GM21619 (cell line): ENCODE measurements around the gene KRT25.

Experiments
- ATAC-seq: cut with Tn5 transposase; IDR thresholded peaks from one replicate; pipeline ENCODE4 v1.9.1; 2021; ENCODE audit not compliant: unreplicated experiment

KRT25 gene

DNA sequence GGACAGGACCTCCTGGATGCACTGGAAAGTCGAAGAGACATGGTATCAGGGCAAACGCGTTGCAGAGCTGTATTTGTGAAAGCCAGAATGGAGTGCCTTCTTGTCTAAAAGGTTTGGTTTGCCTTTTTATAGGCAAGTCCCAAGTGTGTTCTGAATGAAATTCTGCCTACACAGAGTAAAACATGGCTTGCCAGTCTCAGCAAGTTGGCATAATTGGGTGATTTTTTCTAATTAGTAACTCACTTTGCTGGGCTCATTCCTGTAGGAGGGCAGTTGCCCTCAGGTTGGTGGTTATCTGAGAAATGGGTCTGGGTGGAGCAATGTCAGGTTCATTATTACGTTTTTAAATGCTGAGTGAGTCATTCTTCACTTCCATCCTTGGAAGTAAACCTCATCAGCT is at the start of gene KRT25:
TSS of gene KRT25 (minus strand) at position 101 of the 400 bp plus-strand sequence. CDS start at position 41, 60 bp downstream.
- ATAC-seq = no peak

DNA sequence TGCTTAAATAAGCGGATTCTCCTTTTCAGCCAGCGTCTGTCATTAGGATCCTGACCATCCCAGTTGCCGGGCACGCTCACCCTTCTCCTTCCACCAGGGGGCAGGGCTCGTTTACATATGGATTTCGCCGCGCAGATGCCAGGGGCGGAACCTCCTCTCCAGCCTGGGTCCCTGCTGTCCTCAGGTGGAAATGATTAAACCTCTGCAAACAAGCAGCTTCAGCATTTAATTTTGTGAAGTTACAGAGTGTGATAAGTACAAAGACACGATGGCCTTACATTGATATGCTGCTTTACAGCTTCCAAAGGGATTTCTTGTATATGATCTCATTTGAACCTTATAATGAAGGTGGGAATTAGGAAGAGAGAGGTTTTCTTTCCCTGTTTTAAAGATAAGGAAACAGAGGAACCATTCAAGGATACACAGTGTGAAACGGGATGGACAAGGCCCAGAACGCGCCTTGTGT is 48.5 kb upstream of the KRT25 start:
- ATAC-seq = peak; percentile 48

DNA sequence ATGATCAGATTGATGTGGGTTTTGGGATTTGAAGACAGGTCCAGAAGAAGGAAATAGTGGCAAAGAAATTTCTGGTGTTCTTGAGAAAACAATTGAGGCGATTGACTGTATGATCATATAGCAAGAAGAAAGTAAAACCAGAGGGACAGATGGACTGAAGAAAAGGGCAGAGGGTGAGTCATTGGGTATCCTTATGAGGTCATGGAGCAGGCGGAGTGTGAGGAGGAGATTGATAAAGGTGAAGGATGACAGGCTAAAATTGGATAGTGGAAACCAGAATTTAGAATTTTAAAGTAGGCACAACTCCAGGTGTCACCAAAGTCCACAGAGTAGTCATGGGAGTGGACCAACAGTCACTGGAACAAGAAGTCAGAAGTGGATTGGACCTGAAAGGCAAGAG is 46.0 kb upstream of the KRT25 start:
- no peak for ATAC-seq

GRCh38 chr17:40800381-40800780 is 45.2 kb upstream of the KRT25 start:
- no peak for ATAC-seq

GRCh38 chr17:40799859-40800258 is 44.7 kb upstream of the KRT25 start, which contains the start of gene KRT28:
KRT28 (minus strand) TSS chr17:40799959; CDS start chr17:40799893, 66 bp downstream.
- no peak for ATAC-seq

GRCh38 chr17:40796846-40797245 is 41.7 kb upstream of the KRT25 start:
- no peak for ATAC-seq

GRCh38 chr17:40795019-40795667 is 40.0 kb upstream of the KRT25 start:
- no peak for ATAC-seq

GRCh38 chr17:40794466-40794865 is 39.3 kb upstream of the KRT25 start:
- ATAC-seq = no peak

DNA sequence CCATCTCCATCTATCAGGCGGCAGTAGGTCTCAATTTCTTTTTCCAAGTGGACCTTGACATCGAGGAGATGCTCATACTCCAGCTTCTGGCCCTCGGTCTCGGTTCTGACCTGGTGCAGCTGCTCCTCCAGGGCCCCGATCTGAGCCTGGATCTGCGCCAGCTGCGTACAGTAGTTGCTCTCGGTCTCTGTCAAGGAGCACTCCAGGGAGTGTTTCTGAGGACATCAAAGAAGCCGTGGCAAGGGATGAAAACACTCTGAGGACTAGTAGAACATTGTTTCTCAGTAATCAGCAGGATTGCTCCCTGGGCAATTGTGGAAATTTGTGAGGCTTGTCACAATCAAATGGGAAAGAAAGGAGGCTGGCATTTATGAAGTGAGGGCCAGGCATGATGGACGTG is 38.7 kb upstream of the KRT25 start:
- ATAC-seq = no peak

DNA sequence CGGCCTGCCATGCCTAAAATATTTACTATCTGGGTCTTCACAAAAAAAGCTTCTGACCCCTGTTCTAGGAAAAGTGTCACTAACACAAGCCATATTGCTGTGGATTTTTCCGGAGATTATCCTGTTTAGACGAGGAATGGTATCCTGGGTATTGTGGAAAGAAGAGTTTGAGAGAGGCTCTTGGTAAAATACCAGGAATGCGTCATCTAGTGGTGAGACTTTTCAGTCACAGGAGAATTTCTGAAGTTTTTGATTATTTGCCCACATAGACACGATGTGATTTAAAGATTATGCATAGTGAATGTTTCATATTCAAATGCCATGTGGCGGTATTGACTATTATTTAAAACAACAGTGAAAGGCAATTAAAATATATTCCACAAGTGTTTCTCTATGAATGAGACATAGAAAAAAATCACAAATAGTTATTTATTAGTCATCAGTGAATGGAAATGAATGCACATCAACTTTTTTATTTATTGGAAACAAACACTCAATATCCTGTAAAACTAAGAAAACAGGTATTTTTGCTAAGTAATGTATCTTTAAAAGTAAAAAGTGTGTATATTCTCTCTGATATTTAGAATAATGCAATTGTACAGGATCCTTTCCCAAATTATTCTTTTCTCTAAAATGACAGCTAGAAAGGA is 36.8 kb upstream of the KRT25 start:
- no peak for ATAC-seq

GRCh38 chr17:40791111-40791510 is 36.0 kb upstream of the KRT25 start:
- ATAC-seq = no peak

DNA sequence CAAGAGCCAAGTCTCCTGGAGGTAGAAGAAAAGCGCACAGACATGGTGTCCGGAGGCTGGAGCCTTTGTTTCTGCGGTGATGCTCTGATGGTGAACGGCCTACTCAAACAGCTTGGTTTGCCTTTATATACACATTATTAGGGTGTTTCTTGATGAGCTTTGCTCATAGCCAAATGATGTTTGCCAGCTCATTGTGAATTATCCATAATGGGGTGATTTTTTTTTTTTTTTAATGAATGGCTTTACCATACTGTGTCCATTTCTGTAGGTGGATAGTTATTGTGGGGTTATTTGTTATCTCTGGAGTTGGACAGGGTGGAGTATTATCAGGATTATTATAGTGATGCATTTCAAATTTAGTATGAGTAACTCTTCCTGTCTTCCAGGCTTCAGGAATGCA is 27.3 kb upstream of the KRT25 start, which contains the start of gene KRT27:
TSS of gene KRT27 (minus strand) at position 101 of the 400 bp plus-strand sequence. CDS start at position 44, 57 bp downstream.
- no peak for ATAC-seq

GRCh38 chr17:40779181-40779909 is 24.2 kb upstream of the KRT25 start:
- ATAC-seq = no peak

GRCh38 chr17:40778461-40778860 is 23.3 kb upstream of the KRT25 start:
- ATAC-seq = no peak

- ATAC-seq = no peak
Observed at GRCh38 chr17:40777971-40778370, 22.8 kb upstream of the KRT25 start.

DNA sequence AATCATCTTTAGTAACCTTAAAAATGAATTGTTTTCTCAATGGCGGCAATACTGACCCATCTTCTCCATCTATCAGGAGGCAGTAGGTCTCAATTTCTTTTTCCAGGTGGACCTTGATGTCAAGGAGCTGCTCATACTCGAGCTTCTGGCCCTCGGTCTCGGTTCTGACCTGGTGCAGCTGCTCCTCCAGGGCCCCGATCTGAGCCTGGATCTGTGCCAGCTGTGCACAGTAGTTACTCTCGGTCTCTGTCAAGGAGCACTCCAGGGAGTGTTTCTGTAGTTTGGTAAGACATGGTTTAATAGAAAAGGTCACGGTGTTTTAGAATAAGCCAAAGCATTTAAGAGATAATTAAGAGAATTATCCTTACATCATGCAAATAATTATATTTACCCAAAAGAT is 22.3 kb upstream of the KRT25 start:
- no peak for ATAC-seq

GRCh38 chr17:40775945-40776344 is 20.8 kb upstream of the KRT25 start:
- no peak for ATAC-seq

GRCh38 chr17:40772101-40772500 is 17.0 kb upstream of the KRT25 start, which contains the start of gene KRT26:
KRT26 (minus strand) TSS chr17:40772201; CDS start chr17:40772113, 88 bp downstream.
- ATAC-seq = no peak

- ATAC-seq = no peak
Observed at GRCh38 chr17:40765657-40766056, 10.5 kb upstream of the KRT25 start.

DNA sequence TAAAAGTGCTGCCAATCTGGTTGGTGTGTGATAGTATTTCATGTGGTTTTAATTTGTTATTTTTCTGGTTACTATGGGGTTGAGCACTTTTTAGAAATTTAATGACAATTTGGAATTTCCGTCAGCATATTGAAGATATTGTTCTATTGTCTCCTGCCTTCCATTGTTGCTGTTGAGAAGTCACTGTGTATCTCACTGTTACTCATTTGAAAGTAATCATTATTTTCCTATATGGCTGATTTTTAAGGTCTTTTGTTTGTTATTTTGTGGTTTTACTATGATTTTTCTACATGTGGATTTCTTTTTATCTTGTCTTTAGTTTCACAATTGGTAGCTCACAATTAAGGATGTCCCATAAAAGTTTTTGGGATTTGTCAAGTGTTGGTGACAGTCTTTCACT is 8.6 kb upstream of the KRT25 start:
- ATAC-seq = no peak

DNA sequence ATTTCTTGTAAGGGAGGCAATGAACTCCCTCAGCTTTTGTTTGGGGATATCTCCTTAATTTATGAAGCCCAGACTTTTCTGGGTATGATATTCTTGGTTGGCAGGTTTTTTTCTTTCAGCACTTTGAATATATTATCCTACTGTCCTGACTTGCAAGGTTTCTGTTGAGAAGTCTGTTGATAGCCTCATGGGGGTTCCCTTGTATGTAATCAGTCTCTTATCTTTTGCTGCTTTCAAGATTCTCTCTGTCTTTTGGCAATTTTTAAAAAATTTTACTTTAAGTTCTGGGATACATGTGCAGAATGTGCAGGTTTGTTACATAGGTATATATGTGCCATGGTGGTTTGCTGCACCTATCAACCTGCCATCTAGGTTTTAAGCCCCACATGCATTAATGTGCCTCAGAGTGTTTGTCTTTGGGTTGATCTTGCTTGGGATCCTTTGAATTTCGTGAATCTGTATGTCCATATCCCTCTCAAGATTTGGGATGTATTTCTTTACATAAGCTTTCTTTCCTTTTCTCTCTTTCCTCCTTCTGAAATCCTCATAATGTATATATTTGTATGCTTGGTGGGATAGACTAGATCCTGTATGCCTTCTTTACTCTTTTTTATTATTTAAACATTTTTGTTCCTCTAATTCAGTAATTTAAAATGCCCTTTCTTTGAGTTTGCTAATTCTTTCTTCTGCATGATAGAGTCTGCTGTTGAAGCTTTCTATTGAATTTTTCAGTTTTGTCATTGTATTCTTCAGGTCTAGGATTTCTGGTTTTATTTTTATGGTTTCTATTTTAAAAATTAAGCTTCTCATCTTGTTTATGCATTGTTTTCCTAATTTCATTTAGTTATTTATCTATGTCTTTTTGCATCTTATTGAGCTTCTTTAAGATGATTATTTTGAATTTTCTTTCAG is 5.2 kb upstream of the KRT25 start:
- no peak for ATAC-seq
